SK-N-SH treated with all-trans-retinoic acid at 6 μM for 48 hours (cell line): Measurements from ENCODE around the gene ZNF836.

ENCODE experiments used
- ARNTL ChIP-seq: fragments of 450-650 bp; formaldehyde crosslinking; IDR thresholded peaks from 2 replicates; pipeline ENCODE4 v1.5.0; 2020; ENCODE audit warnings: low read depth, mild to moderate bottlenecking, moderate library complexity, borderline replicate concordance
- BACH2 ChIP-seq: fragments of 250-450 bp; sonication (Bioruptor Pico); IDR thresholded peaks from 2 replicates; pipeline ENCODE4 v1.9.0; 2021; ENCODE audit warnings: mild to moderate bottlenecking, borderline replicate concordance
- ESRRG ChIP-seq: fragments of 250-450 bp; sonication (Bioruptor Pico); IDR thresholded peaks from 2 replicates; pipeline ENCODE4 v1.6.1; 2021; ENCODE audit warnings: mild to moderate bottlenecking
- GLIS3 ChIP-seq: fragments of 250-450 bp; sonication (Bioruptor Pico); IDR thresholded peaks from 2 replicates; pipeline ENCODE4 v1.5.0; 2020; ENCODE audit warnings: mild to moderate bottlenecking, moderate library complexity
- OSR1 ChIP-seq: fragments of 250-450 bp; sonication (Bioruptor Pico); IDR thresholded peaks from 2 replicates; pipeline ENCODE4 v1.8.0; 2022; ENCODE audit warnings: moderate library complexity, mild to moderate bottlenecking, inconsistent platforms
- PPARA ChIP-seq: fragments of 250-450 bp; sonication (Bioruptor Pico); IDR thresholded peaks from 2 replicates; pipeline ENCODE4 v1.5.0; 2020; ENCODE audit warnings: mild to moderate bottlenecking, borderline replicate concordance
- RARB ChIP-seq: fragments of 250-450 bp; sonication (Bioruptor Pico); IDR thresholded peaks from 2 replicates; pipeline ENCODE4 v1.8.0; 2021; ENCODE audit warnings: mild to moderate bottlenecking, moderate library complexity
- ZFP3 ChIP-seq: fragments of 250-450 bp; sonication (Bioruptor Pico); IDR thresholded peaks from 2 replicates; pipeline ENCODE4 v1.5.0; 2020; ENCODE audit warnings: mild to moderate bottlenecking, moderate library complexity
- ZFP30 ChIP-seq: fragments of 450-650 bp; formaldehyde crosslinking; IDR thresholded peaks from 2 replicates; pipeline ENCODE4 v1.5.0; 2022; ENCODE audit warnings: mild to moderate bottlenecking, moderate library complexity
- ZNF70 ChIP-seq: fragments of 450-650 bp; formaldehyde crosslinking; IDR thresholded peaks from 2 replicates; pipeline ENCODE4 v1.5.0; 2020; ENCODE audit warnings: mild to moderate bottlenecking, moderate library complexity
- TF ChIP-seq, protein P1 (sequence below): fragments of 250-450 bp; sonication (Bioruptor Pico); IDR thresholded peaks from 2 replicates; pipeline ENCODE4 v1.8.0; 2020; ENCODE audit warnings: mild to moderate bottlenecking, moderate library complexity, borderline replicate concordance
- TF ChIP-seq, protein P2 (sequence below): fragments of 250-450 bp; sonication (Bioruptor Pico); IDR thresholded peaks from 2 replicates; pipeline ENCODE4 v1.5.0; 2020; ENCODE audit warnings: mild to moderate bottlenecking, moderate library complexity
- TF ChIP-seq, protein P3 (sequence below): fragments of 250-450 bp; sonication (Bioruptor Pico); IDR thresholded peaks from 2 replicates; pipeline ENCODE4 v1.8.0; 2021; ENCODE audit warnings: low read depth, mild to moderate bottlenecking, moderate library complexity, borderline replicate concordance

DNA sequence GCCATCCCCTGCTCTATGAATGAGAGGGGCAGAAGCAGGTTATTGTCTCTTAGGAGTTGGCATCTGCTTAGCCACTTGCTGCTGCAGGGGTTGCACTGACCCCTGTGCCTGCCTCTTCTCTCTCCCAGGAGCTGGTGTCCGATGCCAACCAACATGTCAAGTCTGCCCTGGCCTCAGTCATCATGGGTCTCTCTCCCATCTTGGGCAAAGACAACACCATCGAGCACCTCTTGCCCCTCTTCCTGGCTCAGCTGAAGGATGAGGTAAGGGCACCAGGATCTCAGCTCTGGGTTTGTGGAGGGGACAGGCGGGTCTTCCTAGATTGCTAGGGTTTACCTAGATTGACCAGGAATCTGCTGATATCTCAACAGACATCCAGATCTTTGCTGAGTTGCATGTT, 45.0 kb upstream of the ZNF836 start:
- TF ChIP-seq GLIS3 (CRISPR knock-in tag) (no peak), OSR1 (no peak), ESRRG (CRISPR knock-in tag) (no peak), BACH2 (CRISPR knock-in tag) (no peak), ZFP30 (CRISPR knock-in tag) (no peak), PPARA (CRISPR knock-in tag) (no peak), ZFP3 (CRISPR knock-in tag) (no peak), ARNTL (CRISPR knock-in tag) (no peak), ZNF70 (CRISPR knock-in tag) (no peak), RARB (CRISPR knock-in tag) (no peak)
- TF ChIP-seq, protein P1, sequence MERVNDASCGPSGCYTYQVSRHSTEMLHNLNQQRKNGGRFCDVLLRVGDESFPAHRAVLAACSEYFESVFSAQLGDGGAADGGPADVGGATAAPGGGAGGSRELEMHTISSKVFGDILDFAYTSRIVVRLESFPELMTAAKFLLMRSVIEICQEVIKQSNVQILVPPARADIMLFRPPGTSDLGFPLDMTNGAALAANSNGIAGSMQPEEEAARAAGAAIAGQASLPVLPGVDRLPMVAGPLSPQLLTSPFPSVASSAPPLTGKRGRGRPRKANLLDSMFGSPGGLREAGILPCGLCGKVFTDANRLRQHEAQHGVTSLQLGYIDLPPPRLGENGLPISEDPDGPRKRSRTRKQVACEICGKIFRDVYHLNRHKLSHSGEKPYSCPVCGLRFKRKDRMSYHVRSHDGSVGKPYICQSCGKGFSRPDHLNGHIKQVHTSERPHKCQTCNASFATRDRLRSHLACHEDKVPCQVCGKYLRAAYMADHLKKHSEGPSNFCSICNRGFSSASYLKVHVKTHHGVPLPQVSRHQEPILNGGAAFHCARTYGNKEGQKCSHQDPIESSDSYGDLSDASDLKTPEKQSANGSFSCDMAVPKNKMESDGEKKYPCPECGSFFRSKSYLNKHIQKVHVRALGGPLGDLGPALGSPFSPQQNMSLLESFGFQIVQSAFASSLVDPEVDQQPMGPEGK (CRISPR knock-in tag): no peak
- TF ChIP-seq, protein P2, sequence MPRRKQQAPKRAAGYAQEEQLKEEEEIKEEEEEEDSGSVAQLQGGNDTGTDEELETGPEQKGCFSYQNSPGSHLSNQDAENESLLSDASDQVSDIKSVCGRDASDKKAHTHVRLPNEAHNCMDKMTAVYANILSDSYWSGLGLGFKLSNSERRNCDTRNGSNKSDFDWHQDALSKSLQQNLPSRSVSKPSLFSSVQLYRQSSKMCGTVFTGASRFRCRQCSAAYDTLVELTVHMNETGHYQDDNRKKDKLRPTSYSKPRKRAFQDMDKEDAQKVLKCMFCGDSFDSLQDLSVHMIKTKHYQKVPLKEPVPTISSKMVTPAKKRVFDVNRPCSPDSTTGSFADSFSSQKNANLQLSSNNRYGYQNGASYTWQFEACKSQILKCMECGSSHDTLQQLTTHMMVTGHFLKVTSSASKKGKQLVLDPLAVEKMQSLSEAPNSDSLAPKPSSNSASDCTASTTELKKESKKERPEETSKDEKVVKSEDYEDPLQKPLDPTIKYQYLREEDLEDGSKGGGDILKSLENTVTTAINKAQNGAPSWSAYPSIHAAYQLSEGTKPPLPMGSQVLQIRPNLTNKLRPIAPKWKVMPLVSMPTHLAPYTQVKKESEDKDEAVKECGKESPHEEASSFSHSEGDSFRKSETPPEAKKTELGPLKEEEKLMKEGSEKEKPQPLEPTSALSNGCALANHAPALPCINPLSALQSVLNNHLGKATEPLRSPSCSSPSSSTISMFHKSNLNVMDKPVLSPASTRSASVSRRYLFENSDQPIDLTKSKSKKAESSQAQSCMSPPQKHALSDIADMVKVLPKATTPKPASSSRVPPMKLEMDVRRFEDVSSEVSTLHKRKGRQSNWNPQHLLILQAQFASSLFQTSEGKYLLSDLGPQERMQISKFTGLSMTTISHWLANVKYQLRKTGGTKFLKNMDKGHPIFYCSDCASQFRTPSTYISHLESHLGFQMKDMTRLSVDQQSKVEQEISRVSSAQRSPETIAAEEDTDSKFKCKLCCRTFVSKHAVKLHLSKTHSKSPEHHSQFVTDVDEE (CRISPR knock-in tag): no peak
- TF ChIP-seq, protein P3, sequence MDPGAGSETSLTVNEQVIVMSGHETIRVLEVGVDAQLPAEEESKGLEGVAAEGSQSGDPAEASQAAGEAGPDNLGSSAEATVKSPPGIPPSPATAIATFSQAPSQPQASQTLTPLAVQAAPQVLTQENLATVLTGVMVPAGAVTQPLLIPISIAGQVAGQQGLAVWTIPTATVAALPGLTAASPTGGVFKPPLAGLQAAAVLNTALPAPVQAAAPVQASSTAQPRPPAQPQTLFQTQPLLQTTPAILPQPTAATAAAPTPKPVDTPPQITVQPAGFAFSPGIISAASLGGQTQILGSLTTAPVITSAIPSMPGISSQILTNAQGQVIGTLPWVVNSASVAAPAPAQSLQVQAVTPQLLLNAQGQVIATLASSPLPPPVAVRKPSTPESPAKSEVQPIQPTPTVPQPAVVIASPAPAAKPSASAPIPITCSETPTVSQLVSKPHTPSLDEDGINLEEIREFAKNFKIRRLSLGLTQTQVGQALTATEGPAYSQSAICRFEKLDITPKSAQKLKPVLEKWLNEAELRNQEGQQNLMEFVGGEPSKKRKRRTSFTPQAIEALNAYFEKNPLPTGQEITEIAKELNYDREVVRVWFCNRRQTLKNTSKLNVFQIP (CRISPR knock-in tag): no peak
